HEK293 (cell line): Measurements from ENCODE around the gene PNPLA6.

ENCODE experiments used
- KLF16 ChIP-seq: fragments of 450-650 bp; formaldehyde crosslinking; IDR thresholded peaks from 2 replicates; pipeline ENCODE4 v1.5.1; 2017; ENCODE audit warnings: missing biosample characterization, missing genetic modification characterization
- RBAK ChIP-seq: fragments of 450-650 bp; formaldehyde crosslinking; IDR thresholded peaks from 2 replicates; pipeline ENCODE4 v1.5.1; 2016; ENCODE audit warnings: missing biosample characterization, missing genetic modification characterization
- YY1 ChIP-seq: fragments of 450-650 bp; formaldehyde crosslinking; IDR thresholded peaks from 2 replicates; pipeline ENCODE4 v1.5.1; 2018; ENCODE audit warnings: missing biosample characterization, missing genetic modification characterization
- ZNF121 ChIP-seq: fragments of 450-650 bp; formaldehyde crosslinking; IDR thresholded peaks from 2 replicates; pipeline ENCODE4 v1.5.1; 2016; ENCODE audit warnings: missing biosample characterization, missing genetic modification characterization
- ZNF175 ChIP-seq: fragments of 450-650 bp; formaldehyde crosslinking; IDR thresholded peaks from 2 replicates; pipeline ENCODE4 v1.5.1; 2016; ENCODE audit warnings: missing biosample characterization, missing genetic modification characterization
- ZNF248 ChIP-seq: fragments of 450-650 bp; formaldehyde crosslinking; IDR thresholded peaks from 2 replicates; pipeline ENCODE4 v1.5.1; 2017; ENCODE audit warnings: missing biosample characterization, missing genetic modification characterization
- ZNF510 ChIP-seq: fragments of 450-650 bp; formaldehyde crosslinking; IDR thresholded peaks from 2 replicates; pipeline ENCODE4 v1.5.1; 2018; ENCODE audit warnings: mild to moderate bottlenecking, missing genetic modification characterization, missing biosample characterization; ENCODE audit not compliant: insufficient replicate concordance
- TF ChIP-seq, protein P1 (sequence below): fragments of 450-650 bp; formaldehyde crosslinking; IDR thresholded peaks from 2 replicates; pipeline ENCODE4 v1.5.1; 2016; ENCODE audit warnings: missing biosample characterization, missing genetic modification characterization
- TF ChIP-seq, protein P2 (sequence below): fragments of 450-650 bp; formaldehyde crosslinking; conservative IDR thresholded peaks from 2 replicates; pipeline ENCODE4 v1.5.1; 2016; ENCODE audit warnings: low read depth, missing biosample characterization, missing genetic modification characterization
- TF ChIP-seq, protein P3 (sequence below): fragments of 450-650 bp; formaldehyde crosslinking; IDR thresholded peaks from 2 replicates; pipeline ENCODE4 v1.5.1; 2016; ENCODE audit warnings: missing biosample characterization, missing genetic modification characterization
- TF ChIP-seq, protein P4 (sequence below): fragments of 450-650 bp; IDR thresholded peaks from 2 replicates; pipeline ENCODE4 v1.5.1; 2018; ENCODE audit warnings: missing biosample characterization, missing genetic modification characterization

GRCh38 chr19:7520131-7521051 is 15.1 kb upstream of the PNPLA6 start:
- TF ChIP-seq ZNF510 (tag by site-specific recombination) (no peak), RBAK (tag by site-specific recombination) (no peak), ZNF175 (tag by site-specific recombination) (no peak), ZNF121 (tag by site-specific recombination) (no peak), ZNF248 (no peak), KLF16 (no peak), YY1 (tag by site-specific recombination) (no peak)
- TF ChIP-seq, protein P1, sequence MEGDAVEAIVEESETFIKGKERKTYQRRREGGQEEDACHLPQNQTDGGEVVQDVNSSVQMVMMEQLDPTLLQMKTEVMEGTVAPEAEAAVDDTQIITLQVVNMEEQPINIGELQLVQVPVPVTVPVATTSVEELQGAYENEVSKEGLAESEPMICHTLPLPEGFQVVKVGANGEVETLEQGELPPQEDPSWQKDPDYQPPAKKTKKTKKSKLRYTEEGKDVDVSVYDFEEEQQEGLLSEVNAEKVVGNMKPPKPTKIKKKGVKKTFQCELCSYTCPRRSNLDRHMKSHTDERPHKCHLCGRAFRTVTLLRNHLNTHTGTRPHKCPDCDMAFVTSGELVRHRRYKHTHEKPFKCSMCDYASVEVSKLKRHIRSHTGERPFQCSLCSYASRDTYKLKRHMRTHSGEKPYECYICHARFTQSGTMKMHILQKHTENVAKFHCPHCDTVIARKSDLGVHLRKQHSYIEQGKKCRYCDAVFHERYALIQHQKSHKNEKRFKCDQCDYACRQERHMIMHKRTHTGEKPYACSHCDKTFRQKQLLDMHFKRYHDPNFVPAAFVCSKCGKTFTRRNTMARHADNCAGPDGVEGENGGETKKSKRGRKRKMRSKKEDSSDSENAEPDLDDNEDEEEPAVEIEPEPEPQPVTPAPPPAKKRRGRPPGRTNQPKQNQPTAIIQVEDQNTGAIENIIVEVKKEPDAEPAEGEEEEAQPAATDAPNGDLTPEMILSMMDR (tag by site-specific recombination) = no peak
- TF ChIP-seq, protein P2, sequence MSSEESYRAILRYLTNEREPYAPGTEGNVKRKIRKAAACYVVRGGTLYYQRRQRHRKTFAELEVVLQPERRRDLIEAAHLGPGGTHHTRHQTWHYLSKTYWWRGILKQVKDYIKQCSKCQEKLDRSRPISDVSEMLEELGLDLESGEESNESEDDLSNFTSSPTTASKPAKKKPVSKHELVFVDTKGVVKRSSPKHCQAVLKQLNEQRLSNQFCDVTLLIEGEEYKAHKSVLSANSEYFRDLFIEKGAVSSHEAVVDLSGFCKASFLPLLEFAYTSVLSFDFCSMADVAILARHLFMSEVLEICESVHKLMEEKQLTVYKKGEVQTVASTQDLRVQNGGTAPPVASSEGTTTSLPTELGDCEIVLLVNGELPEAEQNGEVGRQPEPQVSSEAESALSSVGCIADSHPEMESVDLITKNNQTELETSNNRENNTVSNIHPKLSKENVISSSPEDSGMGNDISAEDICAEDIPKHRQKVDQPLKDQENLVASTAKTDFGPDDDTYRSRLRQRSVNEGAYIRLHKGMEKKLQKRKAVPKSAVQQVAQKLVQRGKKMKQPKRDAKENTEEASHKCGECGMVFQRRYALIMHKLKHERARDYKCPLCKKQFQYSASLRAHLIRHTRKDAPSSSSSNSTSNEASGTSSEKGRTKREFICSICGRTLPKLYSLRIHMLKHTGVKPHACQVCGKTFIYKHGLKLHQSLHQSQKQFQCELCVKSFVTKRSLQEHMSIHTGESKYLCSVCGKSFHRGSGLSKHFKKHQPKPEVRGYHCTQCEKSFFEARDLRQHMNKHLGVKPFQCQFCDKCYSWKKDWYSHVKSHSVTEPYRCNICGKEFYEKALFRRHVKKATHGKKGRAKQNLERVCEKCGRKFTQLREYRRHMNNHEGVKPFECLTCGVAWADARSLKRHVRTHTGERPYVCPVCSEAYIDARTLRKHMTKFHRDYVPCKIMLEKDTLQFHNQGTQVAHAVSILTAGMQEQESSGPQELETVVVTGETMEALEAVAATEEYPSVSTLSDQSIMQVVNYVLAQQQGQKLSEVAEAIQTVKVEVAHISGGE (tag by site-specific recombination) = no peak
- TF ChIP-seq, protein P3, sequence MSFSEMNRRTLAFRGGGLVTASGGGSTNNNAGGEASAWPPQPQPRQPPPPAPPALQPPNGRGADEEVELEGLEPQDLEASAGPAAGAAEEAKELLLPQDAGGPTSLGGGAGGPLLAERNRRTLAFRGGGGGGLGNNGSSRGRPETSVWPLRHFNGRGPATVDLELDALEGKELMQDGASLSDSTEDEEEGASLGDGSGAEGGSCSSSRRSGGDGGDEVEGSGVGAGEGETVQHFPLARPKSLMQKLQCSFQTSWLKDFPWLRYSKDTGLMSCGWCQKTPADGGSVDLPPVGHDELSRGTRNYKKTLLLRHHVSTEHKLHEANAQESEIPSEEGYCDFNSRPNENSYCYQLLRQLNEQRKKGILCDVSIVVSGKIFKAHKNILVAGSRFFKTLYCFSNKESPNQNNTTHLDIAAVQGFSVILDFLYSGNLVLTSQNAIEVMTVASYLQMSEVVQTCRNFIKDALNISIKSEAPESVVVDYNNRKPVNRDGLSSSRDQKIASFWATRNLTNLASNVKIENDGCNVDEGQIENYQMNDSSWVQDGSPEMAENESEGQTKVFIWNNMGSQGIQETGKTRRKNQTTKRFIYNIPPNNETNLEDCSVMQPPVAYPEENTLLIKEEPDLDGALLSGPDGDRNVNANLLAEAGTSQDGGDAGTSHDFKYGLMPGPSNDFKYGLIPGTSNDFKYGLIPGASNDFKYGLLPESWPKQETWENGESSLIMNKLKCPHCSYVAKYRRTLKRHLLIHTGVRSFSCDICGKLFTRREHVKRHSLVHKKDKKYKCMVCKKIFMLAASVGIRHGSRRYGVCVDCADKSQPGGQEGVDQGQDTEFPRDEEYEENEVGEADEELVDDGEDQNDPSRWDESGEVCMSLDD = no peak
- TF ChIP-seq, protein P4, sequence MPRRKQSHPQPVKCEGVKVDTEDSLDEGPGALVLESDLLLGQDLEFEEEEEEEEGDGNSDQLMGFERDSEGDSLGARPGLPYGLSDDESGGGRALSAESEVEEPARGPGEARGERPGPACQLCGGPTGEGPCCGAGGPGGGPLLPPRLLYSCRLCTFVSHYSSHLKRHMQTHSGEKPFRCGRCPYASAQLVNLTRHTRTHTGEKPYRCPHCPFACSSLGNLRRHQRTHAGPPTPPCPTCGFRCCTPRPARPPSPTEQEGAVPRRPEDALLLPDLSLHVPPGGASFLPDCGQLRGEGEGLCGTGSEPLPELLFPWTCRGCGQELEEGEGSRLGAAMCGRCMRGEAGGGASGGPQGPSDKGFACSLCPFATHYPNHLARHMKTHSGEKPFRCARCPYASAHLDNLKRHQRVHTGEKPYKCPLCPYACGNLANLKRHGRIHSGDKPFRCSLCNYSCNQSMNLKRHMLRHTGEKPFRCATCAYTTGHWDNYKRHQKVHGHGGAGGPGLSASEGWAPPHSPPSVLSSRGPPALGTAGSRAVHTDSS (tag by site-specific recombination) = no peak
